Measurements from ENCODE around the gene PDE6B.

PDE6B gene

DNA sequence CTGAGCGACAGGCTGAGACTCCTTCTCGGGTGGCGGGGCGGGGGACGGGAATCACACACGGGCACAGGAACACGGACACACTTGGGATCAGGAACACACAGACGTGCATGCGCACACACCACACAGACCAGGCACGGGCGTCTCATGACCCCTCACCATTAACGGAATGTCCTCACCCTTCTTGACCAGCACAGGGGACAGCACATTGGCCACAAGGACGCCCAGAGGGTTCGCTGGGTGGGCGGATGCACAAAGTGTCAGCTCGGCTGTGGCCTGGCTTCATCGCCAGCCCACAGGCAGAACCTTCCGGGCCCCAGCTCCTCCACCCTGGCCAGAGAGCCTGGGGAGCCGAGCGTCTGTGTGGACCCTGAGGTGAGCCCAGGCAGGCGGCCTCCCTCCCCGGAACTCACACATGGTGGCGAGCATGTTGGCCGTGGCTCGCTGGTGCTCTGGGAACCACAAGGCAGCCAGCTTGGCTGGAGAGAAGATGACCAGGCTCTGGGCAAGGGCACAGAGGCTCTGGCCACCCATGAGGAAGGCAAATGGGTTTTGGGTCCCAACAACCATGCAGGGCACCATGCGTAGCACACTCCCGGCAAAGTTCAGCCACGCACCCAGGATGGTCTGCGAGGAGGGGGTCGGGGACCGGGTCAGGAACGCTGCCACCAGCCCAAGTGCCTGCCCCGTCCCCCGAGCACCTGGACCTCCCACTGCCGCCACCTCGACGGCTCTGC lies 60.5 kb downstream of the PDE6B start:
- H3K9me3 ChIP-seq (ENCODE audit: insufficient read depth, low read length): no peaks in the 10 kb centered on the region
- no peaks in the 10 kb centered on the region for H3K36me3 ChIP-seq (replicated peaks; ENCODE audit: low read depth, low read length)
- H3K4me3 ChIP-seq (ENCODE audit: low read length): no peak overlapping the region
- H3K4me1 ChIP-seq (ENCODE audit: low read length): no peaks in the 10 kb centered on the region; the same call in 1 of the 2 replicates
- TF ChIP-seq CTCF (IDR thresholded peaks at IDR 0.05; ENCODE audit: low read depth, low read length) (no peak), EZH2phosphoT487 (IDR thresholded peaks at IDR 0.05; ENCODE audit: low read depth) (no peak)
- no peak overlapping the region for H3K27ac ChIP-seq (ENCODE audit: low read length)
- H3K27me3 ChIP-seq (ENCODE audit: low read depth, low read length): no peaks in the 10 kb centered on the region
- H3K9ac ChIP-seq (ENCODE audit: low read length): no peak overlapping the region
- H3K79me2 ChIP-seq (ENCODE audit: low read length): no peaks in the 10 kb centered on the region
- H4K20me1 ChIP-seq (ENCODE audit: insufficient read depth, low read length): no peaks in the 10 kb centered on the region
- H3K4me2 ChIP-seq (ENCODE audit: low read length): no peak overlapping the region
- no peak overlapping the region for H2AFZ ChIP-seq (ENCODE audit: low read depth, low read length)

- Histone ChIP-seq H3K27ac (ENCODE audit: low read length) (no peak overlapping the region), H4K20me1 (ENCODE audit: insufficient read depth, low read length) (no peaks in the 10 kb centered on the region), H3K4me2 (ENCODE audit: low read length) (no peak overlapping the region), H3K4me1 (ENCODE audit: low read length) (no peaks in the 10 kb centered on the region; the same call in 1 of the 2 replicates), H3K36me3 (replicated peaks; ENCODE audit: low read depth, low read length) (no peaks in the 10 kb centered on the region), H3K9me3 (ENCODE audit: insufficient read depth, low read length) (no peaks in the 10 kb centered on the region), H3K79me2 (ENCODE audit: low read length) (no peaks in the 10 kb centered on the region), H3K27me3 (ENCODE audit: low read depth, low read length) (no peaks in the 10 kb centered on the region), H3K9ac (ENCODE audit: low read length) (no peak overlapping the region), H3K4me3 (ENCODE audit: low read length) (no peak overlapping the region), H2AFZ (ENCODE audit: low read depth, low read length) (no peak overlapping the region)
- TF ChIP-seq CTCF (IDR thresholded peaks at IDR 0.05; ENCODE audit: low read depth, low read length): no peak
- TF ChIP-seq EZH2phosphoT487 (IDR thresholded peaks at IDR 0.05; ENCODE audit: low read depth): no peak
These were observed 61.2 kb downstream of the PDE6B start for GRCh38 chr4:686413-687040.

DNA sequence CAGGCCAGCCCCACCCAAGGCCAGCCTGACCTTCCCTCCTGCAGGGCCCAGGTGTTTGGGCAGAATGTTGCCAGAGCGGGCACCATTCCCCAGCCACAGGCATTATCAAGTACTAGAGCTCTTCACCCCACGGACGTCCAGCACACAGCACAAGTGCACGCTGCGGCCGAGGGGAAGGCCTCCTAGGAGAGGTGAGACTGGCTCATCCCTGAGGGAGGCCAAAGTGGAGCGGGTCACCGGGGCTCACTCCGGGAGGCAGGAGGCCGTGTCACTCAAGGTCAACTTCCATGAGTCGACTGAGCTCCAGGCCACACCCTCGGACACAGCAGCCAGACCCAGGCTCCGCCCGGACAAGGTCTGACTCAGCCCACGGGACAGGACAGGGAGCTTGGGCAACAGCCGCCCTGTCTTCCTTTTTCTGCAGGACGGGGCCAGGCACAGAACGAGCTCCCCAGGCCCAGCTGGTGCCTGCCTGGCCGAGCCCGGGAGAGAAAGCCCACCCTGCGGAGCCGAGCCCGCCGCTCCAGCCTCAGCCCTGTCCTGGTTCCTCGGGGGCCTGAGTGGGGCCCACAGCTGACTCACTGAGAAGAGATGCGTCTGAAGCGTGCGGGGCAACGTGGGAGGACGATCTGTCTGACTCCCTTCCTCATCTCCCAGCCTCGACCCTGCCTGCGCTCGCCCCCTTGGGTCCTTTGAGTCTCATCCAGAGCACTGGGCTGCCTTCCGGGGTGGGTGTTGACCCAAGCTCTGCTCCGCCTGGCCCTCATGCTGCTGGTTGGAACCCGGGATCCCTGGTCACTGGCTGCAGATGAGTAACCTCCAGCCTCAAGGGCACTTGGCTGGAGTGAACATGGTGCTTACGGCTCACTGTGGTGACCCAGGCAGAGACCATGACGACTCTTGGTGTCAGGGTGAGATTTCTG lies 61.9 kb downstream of the PDE6B start:
- H4K20me1 ChIP-seq (ENCODE audit: insufficient read depth, low read length): no peaks in the 10 kb centered on the region
- H2AFZ ChIP-seq (ENCODE audit: low read depth, low read length): no peak overlapping the region
- H3K79me2 ChIP-seq (ENCODE audit: low read length): no peaks in the 10 kb centered on the region
- H3K4me3 ChIP-seq (ENCODE audit: low read length): no peak overlapping the region
- H3K9me3 ChIP-seq (ENCODE audit: insufficient read depth, low read length): no peaks in the 10 kb centered on the region
- H3K36me3 ChIP-seq (replicated peaks; ENCODE audit: low read depth, low read length): no peaks in the 10 kb centered on the region
- H3K27ac ChIP-seq (ENCODE audit: low read length): no peak overlapping the region
- H3K4me2 ChIP-seq (ENCODE audit: low read length): no peak overlapping the region
- H3K27me3 ChIP-seq (ENCODE audit: low read depth, low read length): no peaks in the 10 kb centered on the region
- TF ChIP-seq EZH2phosphoT487 (IDR thresholded peaks at IDR 0.05; ENCODE audit: low read depth) (no peak), CTCF (IDR thresholded peaks at IDR 0.05; ENCODE audit: low read depth, low read length) (no peak)
- H3K4me1 ChIP-seq (ENCODE audit: low read length): no peaks in the 10 kb centered on the region; the same call in 1 of the 2 replicates
- no peak overlapping the region for H3K9ac ChIP-seq (ENCODE audit: low read length)
